ENCODE measurements around the gene ZFYVE28.

The ZFYVE28 gene

GRCh38 chr4:2289311-2289954, 129.0 kb downstream of the ZFYVE28 start:
- no peak for TF ChIP-seq CTCF (IDR thresholded peaks at IDR 0.05)
- H3K9me3 ChIP-seq, result no peaks in the 10 kb centered on the region
- no peak overlapping the region for H3K27ac ChIP-seq
- peaks cover 28% of the 10 kb centered on the region for H3K27me3 ChIP-seq
- H3K4me1 ChIP-seq (ENCODE audit: control insufficient read depth in 1 of 2, insufficient read depth in 1 of 2, low read depth in 1 of 2, low read length in 1 of 2), result no peaks in the 10 kb centered on the region
- no peaks in the 10 kb centered on the region for H3K36me3 ChIP-seq
- H3K4me3 ChIP-seq (ENCODE audit: low read depth in 1 of 2, low read length in 1 of 2), result no peak overlapping the region

- H3K36me3 ChIP-seq, result no peaks in the 10 kb centered on the region
- H3K27me3 ChIP-seq, result peaks cover 28% of the 10 kb centered on the region
- no peak overlapping the region for H3K27ac ChIP-seq
- TF ChIP-seq CTCF (IDR thresholded peaks at IDR 0.05), result no peak
- no peaks in the 10 kb centered on the region for H3K4me1 ChIP-seq (ENCODE audit: control insufficient read depth in 1 of 2, insufficient read depth in 1 of 2, low read depth in 1 of 2, low read length in 1 of 2)
- H3K4me3 ChIP-seq (ENCODE audit: low read depth in 1 of 2, low read length in 1 of 2), result no peak overlapping the region
- no peaks in the 10 kb centered on the region for H3K9me3 ChIP-seq
Measured at GRCh38 chr4:2288051-2288541, 130.3 kb downstream of the ZFYVE28 start.

- Histone ChIP-seq H3K27ac (no peak overlapping the region), H3K4me3 (ENCODE audit: low read depth in 1 of 2, low read length in 1 of 2) (no peak overlapping the region), H3K4me1 (ENCODE audit: control insufficient read depth in 1 of 2, insufficient read depth in 1 of 2, low read depth in 1 of 2, low read length in 1 of 2) (no peaks in the 10 kb centered on the region), H3K9me3 (no peaks in the 10 kb centered on the region), H3K27me3 (peaks cover 25% of the 10 kb centered on the region), H3K36me3 (no peaks in the 10 kb centered on the region)
- TF ChIP-seq CTCF (IDR thresholded peaks at IDR 0.05), result no peak
Measured at GRCh38 chr4:2287594-2287915, 130.9 kb downstream of the ZFYVE28 start.

GRCh38 chr4:2286904-2287593, 131.4 kb downstream of the ZFYVE28 start:
- no peaks in the 10 kb centered on the region for H3K4me1 ChIP-seq (ENCODE audit: control insufficient read depth in 1 of 2, insufficient read depth in 1 of 2, low read depth in 1 of 2, low read length in 1 of 2)
- TF ChIP-seq CTCF (IDR thresholded peaks at IDR 0.05), result no peak

GRCh38 chr4:2285613-2286381, 132.6 kb downstream of the ZFYVE28 start:
- no peak overlapping the region for H3K27ac ChIP-seq
- H3K9me3 ChIP-seq, result no peaks in the 10 kb centered on the region
- H3K4me1 ChIP-seq (ENCODE audit: control insufficient read depth in 1 of 2, insufficient read depth in 1 of 2, low read depth in 1 of 2, low read length in 1 of 2), result no peaks in the 10 kb centered on the region
- H3K4me3 ChIP-seq (ENCODE audit: low read depth in 1 of 2, low read length in 1 of 2), result no peak overlapping the region
- peaks cover 14% of the 10 kb centered on the region for H3K27me3 ChIP-seq
- TF ChIP-seq CTCF (IDR thresholded peaks at IDR 0.05), result no peak
- H3K36me3 ChIP-seq, result no peaks in the 10 kb centered on the region

More at GRCh38 chr4:2286904-2287593, 131.4 kb downstream of the ZFYVE28 start:
- H3K36me3 ChIP-seq, result no peaks in the 10 kb centered on the region
- H3K4me3 ChIP-seq (ENCODE audit: low read depth in 1 of 2, low read length in 1 of 2), result no peak overlapping the region
- peaks cover 23% of the 10 kb centered on the region for H3K27me3 ChIP-seq
- H3K27ac ChIP-seq, result no peak overlapping the region
- no peaks in the 10 kb centered on the region for H3K9me3 ChIP-seq

All from neutrophil (primary cell).